ENCODE data around the gene C13orf42.

Gene C13orf42

GRCh38 chr13:51063909-51064308 is 47.2 kb downstream of the C13orf42 start:
- H3K27ac ChIP-seq (ENCODE audit: low read length) = no peak overlapping the region
- no peaks in the 10 kb centered on the region for H3K27me3 ChIP-seq (ENCODE audit: control insufficient read depth, insufficient read depth, low read length)
- no peaks in the 10 kb centered on the region for H3K9me3 ChIP-seq (ENCODE audit: control insufficient read depth, low read depth, low read length)
- H3K9ac ChIP-seq (ENCODE audit: low read length) = no peak overlapping the region
- no peak overlapping the region for H3K4me3 ChIP-seq (ENCODE audit: low read length)
- no peaks in the 10 kb centered on the region for H3K36me3 ChIP-seq (ENCODE audit: control insufficient read depth, low read depth, low read length)
- H3K4me1 ChIP-seq (ENCODE audit: control insufficient read depth, low read depth, low read length) = peaks cover 4% of the 10 kb centered on the region

GRCh38 chr13:51058461-51059167 is 52.5 kb downstream of the C13orf42 start:
- no peak overlapping the region for H3K9ac ChIP-seq (ENCODE audit: low read length)
- H3K36me3 ChIP-seq (ENCODE audit: control insufficient read depth, low read depth, low read length) = no peaks in the 10 kb centered on the region
- no peak overlapping the region for H3K4me3 ChIP-seq (ENCODE audit: low read length)
- H3K9me3 ChIP-seq (ENCODE audit: control insufficient read depth, low read depth, low read length) = no peaks in the 10 kb centered on the region
- H3K27ac ChIP-seq (ENCODE audit: low read length) = no peak overlapping the region
- H3K4me1 ChIP-seq (ENCODE audit: control insufficient read depth, low read depth, low read length) = peaks cover 14% of the 10 kb centered on the region
- H3K27me3 ChIP-seq (ENCODE audit: control insufficient read depth, insufficient read depth, low read length) = no peaks in the 10 kb centered on the region

GRCh38 chr13:51057906-51058305 is 53.2 kb downstream of the C13orf42 start:
- no peaks in the 10 kb centered on the region for H3K36me3 ChIP-seq (ENCODE audit: control insufficient read depth, low read depth, low read length)
- peaks cover 14% of the 10 kb centered on the region for H3K4me1 ChIP-seq (ENCODE audit: control insufficient read depth, low read depth, low read length)
- H3K27me3 ChIP-seq (ENCODE audit: control insufficient read depth, insufficient read depth, low read length) = no peaks in the 10 kb centered on the region
- no peak overlapping the region for H3K4me3 ChIP-seq (ENCODE audit: low read length)
- H3K9ac ChIP-seq (ENCODE audit: low read length) = no peak overlapping the region
- H3K9me3 ChIP-seq (ENCODE audit: control insufficient read depth, low read depth, low read length) = no peaks in the 10 kb centered on the region
- no peak overlapping the region for H3K27ac ChIP-seq (ENCODE audit: low read length)

GRCh38 chr13:51057001-51057400 is 54.1 kb downstream of the C13orf42 start:
- Histone ChIP-seq H3K9me3 (ENCODE audit: control insufficient read depth, low read depth, low read length) (no peaks in the 10 kb centered on the region), H3K4me3 (ENCODE audit: low read length) (no peak overlapping the region), H3K9ac (ENCODE audit: low read length) (no peak overlapping the region), H3K4me1 (ENCODE audit: control insufficient read depth, low read depth, low read length) (peaks cover 14% of the 10 kb centered on the region), H3K27ac (ENCODE audit: low read length) (no peak overlapping the region), H3K36me3 (ENCODE audit: control insufficient read depth, low read depth, low read length) (no peaks in the 10 kb centered on the region), H3K27me3 (ENCODE audit: control insufficient read depth, insufficient read depth, low read length) (no peaks in the 10 kb centered on the region)

- Histone ChIP-seq H3K27me3 (ENCODE audit: control insufficient read depth, insufficient read depth, low read length) (no peaks in the 10 kb centered on the region), H3K27ac (ENCODE audit: low read length) (no peak overlapping the region), H3K4me1 (ENCODE audit: control insufficient read depth, low read depth, low read length) (no peaks in the 10 kb centered on the region), H3K36me3 (ENCODE audit: control insufficient read depth, low read depth, low read length) (no peaks in the 10 kb centered on the region), H3K4me3 (ENCODE audit: low read length) (no peak overlapping the region), H3K9me3 (ENCODE audit: control insufficient read depth, low read depth, low read length) (no peaks in the 10 kb centered on the region), H3K9ac (ENCODE audit: low read length) (no peak overlapping the region)
These were observed 58.5 kb downstream of the C13orf42 start for GRCh38 chr13:51052581-51052980.

GRCh38 chr13:51050021-51050830 is 60.8 kb downstream of the C13orf42 start:
- H3K4me3 ChIP-seq (ENCODE audit: low read length) = no peak overlapping the region
- H3K4me1 ChIP-seq (ENCODE audit: control insufficient read depth, low read depth, low read length) = no peaks in the 10 kb centered on the region
- no peaks in the 10 kb centered on the region for H3K9me3 ChIP-seq (ENCODE audit: control insufficient read depth, low read depth, low read length)
- H3K9ac ChIP-seq (ENCODE audit: low read length) = no peak overlapping the region
- no peaks in the 10 kb centered on the region for H3K27me3 ChIP-seq (ENCODE audit: control insufficient read depth, insufficient read depth, low read length)
- H3K27ac ChIP-seq (ENCODE audit: low read length) = no peak overlapping the region
- no peaks in the 10 kb centered on the region for H3K36me3 ChIP-seq (ENCODE audit: control insufficient read depth, low read depth, low read length)

- Histone ChIP-seq H3K36me3 (ENCODE audit: control insufficient read depth, low read depth, low read length) (no peaks in the 10 kb centered on the region), H3K9me3 (ENCODE audit: control insufficient read depth, low read depth, low read length) (no peaks in the 10 kb centered on the region), H3K4me3 (ENCODE audit: low read length) (no peak overlapping the region), H3K4me1 (ENCODE audit: control insufficient read depth, low read depth, low read length) (no peaks in the 10 kb centered on the region), H3K27me3 (ENCODE audit: control insufficient read depth, insufficient read depth, low read length) (no peaks in the 10 kb centered on the region), H3K27ac (ENCODE audit: low read length) (no peak overlapping the region), H3K9ac (ENCODE audit: low read length) (no peak overlapping the region)
These were observed 62.5 kb downstream of the C13orf42 start for GRCh38 chr13:51048616-51049015.

- H3K4me3 ChIP-seq (ENCODE audit: low read length) = no peak overlapping the region
- H3K36me3 ChIP-seq (ENCODE audit: control insufficient read depth, low read depth, low read length) = no peaks in the 10 kb centered on the region
- H3K4me1 ChIP-seq (ENCODE audit: control insufficient read depth, low read depth, low read length) = no peaks in the 10 kb centered on the region
- no peak overlapping the region for H3K9ac ChIP-seq (ENCODE audit: low read length)
- H3K27ac ChIP-seq (ENCODE audit: low read length) = no peak overlapping the region
- H3K27me3 ChIP-seq (ENCODE audit: control insufficient read depth, insufficient read depth, low read length) = no peaks in the 10 kb centered on the region
- H3K9me3 ChIP-seq (ENCODE audit: control insufficient read depth, low read depth, low read length) = no peaks in the 10 kb centered on the region
These were observed 63.0 kb downstream of the C13orf42 start for GRCh38 chr13:51048166-51048461.

- Histone ChIP-seq H3K27ac (ENCODE audit: low read length) (no peak overlapping the region), H3K4me3 (ENCODE audit: low read length) (no peak overlapping the region), H3K9ac (ENCODE audit: low read length) (no peak overlapping the region), H3K4me1 (ENCODE audit: control insufficient read depth, low read depth, low read length) (no peaks in the 10 kb centered on the region), H3K9me3 (ENCODE audit: control insufficient read depth, low read depth, low read length) (no peaks in the 10 kb centered on the region), H3K27me3 (ENCODE audit: control insufficient read depth, insufficient read depth, low read length) (no peaks in the 10 kb centered on the region), H3K36me3 (ENCODE audit: control insufficient read depth, low read depth, low read length) (no peaks in the 10 kb centered on the region)
These were observed 63.5 kb downstream of the C13orf42 start for GRCh38 chr13:51047434-51048165.

GRCh38 chr13:51045451-51045850 is 65.6 kb downstream of the C13orf42 start:
- no peak overlapping the region for H3K9ac ChIP-seq (ENCODE audit: low read length)
- H3K36me3 ChIP-seq (ENCODE audit: control insufficient read depth, low read depth, low read length) = no peaks in the 10 kb centered on the region
- H3K9me3 ChIP-seq (ENCODE audit: control insufficient read depth, low read depth, low read length) = no peaks in the 10 kb centered on the region
- H3K27ac ChIP-seq (ENCODE audit: low read length) = no peak overlapping the region
- H3K27me3 ChIP-seq (ENCODE audit: control insufficient read depth, insufficient read depth, low read length) = no peaks in the 10 kb centered on the region
- no peaks in the 10 kb centered on the region for H3K4me1 ChIP-seq (ENCODE audit: control insufficient read depth, low read depth, low read length)
- H3K4me3 ChIP-seq (ENCODE audit: low read length) = no peak overlapping the region

GRCh38 chr13:51044023-51044665 is 66.9 kb downstream of the C13orf42 start:
- H3K9ac ChIP-seq (ENCODE audit: low read length) = no peak overlapping the region
- no peaks in the 10 kb centered on the region for H3K4me1 ChIP-seq (ENCODE audit: control insufficient read depth, low read depth, low read length)
- H3K9me3 ChIP-seq (ENCODE audit: control insufficient read depth, low read depth, low read length) = no peaks in the 10 kb centered on the region
- no peak overlapping the region for H3K4me3 ChIP-seq (ENCODE audit: low read length)
- H3K36me3 ChIP-seq (ENCODE audit: control insufficient read depth, low read depth, low read length) = no peaks in the 10 kb centered on the region
- H3K27ac ChIP-seq (ENCODE audit: low read length) = no peak overlapping the region
- no peaks in the 10 kb centered on the region for H3K27me3 ChIP-seq (ENCODE audit: control insufficient read depth, insufficient read depth, low read length)
